RWPE1 (cell line): ENCODE measurements around the gene CPA1.

Experiments used
- CTCF ChIA-PET: fragments of 350-600 bp; sonication (Branson Sonifier 250); formaldehyde crosslinking; extraction: SDS; loops from one replicate; lab custom pipeline; 2021; lab: Yijun Ruan, JAX
- POLR2A ChIA-PET: fragments of 400-600 bp; formaldehyde crosslinking; extraction: SDS; loops from one replicate; lab custom pipeline; 2020; ENCODE audit warnings: antibody characterized with exemption; ENCODE audit not compliant: low non-redundant PET; lab: Yijun Ruan, JAX
- DNase-seq: peaks from one replicate; pipeline ENCODE4 v3.0.0; 2012; ENCODE audit warnings: low spot score
- H3K27ac ChIP-seq: fragments of 450-650 bp; 2 replicates; pipeline ENCODE4 v1.5.1; 2017
- TF ChIP-seq, protein P1 (sequence below): fragments of 450-650 bp; conservative IDR thresholded peaks from 2 replicates; pipeline ENCODE4 v1.5.1; 2017; ENCODE audit warnings: low read depth, mild to moderate bottlenecking

CPA1 gene

GRCh38 chr7:130419658-130420057 is 39.4 kb downstream of the CPA1 start:
- H3K27ac ChIP-seq: no peak overlapping the region
- ChIA-PET CTCF (no interaction called here), POLR2A (no interaction called here)
- DNase-seq: no peak
- TF ChIP-seq, protein P1, sequence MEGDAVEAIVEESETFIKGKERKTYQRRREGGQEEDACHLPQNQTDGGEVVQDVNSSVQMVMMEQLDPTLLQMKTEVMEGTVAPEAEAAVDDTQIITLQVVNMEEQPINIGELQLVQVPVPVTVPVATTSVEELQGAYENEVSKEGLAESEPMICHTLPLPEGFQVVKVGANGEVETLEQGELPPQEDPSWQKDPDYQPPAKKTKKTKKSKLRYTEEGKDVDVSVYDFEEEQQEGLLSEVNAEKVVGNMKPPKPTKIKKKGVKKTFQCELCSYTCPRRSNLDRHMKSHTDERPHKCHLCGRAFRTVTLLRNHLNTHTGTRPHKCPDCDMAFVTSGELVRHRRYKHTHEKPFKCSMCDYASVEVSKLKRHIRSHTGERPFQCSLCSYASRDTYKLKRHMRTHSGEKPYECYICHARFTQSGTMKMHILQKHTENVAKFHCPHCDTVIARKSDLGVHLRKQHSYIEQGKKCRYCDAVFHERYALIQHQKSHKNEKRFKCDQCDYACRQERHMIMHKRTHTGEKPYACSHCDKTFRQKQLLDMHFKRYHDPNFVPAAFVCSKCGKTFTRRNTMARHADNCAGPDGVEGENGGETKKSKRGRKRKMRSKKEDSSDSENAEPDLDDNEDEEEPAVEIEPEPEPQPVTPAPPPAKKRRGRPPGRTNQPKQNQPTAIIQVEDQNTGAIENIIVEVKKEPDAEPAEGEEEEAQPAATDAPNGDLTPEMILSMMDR: no peak

DNA sequence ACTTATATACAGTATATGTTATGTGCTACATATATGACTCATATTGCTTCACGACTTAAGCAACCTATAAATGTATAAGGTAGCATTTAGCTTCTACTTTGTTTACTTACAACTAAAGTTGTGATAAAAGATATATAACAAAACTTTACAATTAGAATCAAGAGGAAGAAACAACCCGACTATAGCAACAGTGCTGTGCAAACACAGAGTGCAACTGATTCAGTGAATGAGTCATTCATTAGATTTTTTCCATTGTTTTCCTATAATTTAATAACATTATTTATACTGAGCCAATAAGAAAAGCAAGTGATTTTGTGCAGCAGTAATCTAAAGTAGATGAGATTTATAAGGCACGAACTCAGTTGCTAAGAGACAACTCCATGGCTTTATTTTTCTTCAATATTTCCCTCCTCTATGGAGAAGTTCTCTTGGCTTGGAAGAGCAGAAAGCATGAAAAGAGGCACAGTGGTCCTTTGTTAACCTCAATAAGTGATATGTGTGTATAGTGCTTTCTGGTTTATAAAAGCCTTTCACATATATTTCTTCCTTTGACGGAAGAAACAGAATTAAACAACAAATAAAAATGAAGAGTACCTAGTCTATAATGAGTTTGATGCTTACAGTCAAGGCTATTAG is 40.8 kb downstream of the CPA1 start:
- TF ChIP-seq, protein P1: no peak
- H3K27ac ChIP-seq: no peak overlapping the region
- no peak for DNase-seq
- ChIA-PET POLR2A (no interaction called here), CTCF (interaction anchor here (0.7 to 0.9 kb wide), 2 partner anchors 20 to 177 kb away, joined by 3 read pairs; partner anchors contain the start of gene CEP41)

- ChIA-PET POLR2A (no interaction called here), CTCF (interaction anchor here (0.7 to 0.9 kb wide), 2 partner anchors 19 to 177 kb away, joined by 3 read pairs; partner anchors contain the start of gene CEP41)
- TF ChIP-seq, protein P1: no peak
- no peak for DNase-seq
- H3K27ac ChIP-seq: no peak overlapping the region
Observed at GRCh38 chr7:130421684-130422083, 41.4 kb downstream of the CPA1 start.

DNA sequence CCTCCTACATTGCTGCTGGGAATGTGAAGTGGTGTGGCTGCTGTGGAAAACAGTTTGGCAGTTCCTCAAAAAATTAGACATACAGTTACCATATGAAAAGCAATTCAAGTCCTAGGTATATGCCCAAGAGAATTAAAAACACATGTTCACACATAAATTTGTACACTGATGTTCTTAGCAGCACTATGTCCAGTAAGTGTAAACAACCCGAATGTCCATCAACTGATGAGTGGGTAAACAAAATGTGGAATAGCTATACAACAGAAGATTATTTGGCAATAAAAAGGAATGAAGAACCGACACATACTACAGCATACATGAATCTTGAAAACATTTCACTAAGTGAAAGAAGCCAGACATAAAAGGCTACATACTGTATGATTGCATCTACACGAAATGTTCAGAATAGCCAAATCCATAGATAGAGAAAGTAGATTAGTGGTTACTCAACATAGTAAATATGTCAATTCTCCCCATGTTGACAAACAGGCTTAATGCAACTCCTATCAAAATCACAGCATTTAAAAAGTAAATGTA is 43.3 kb downstream of the CPA1 start:
- POLR2A ChIA-PET: no interaction called here
- TF ChIP-seq, protein P1: no peak
- CTCF ChIA-PET: no interaction called here
- DNase-seq: no peak
- no peak overlapping the region for H3K27ac ChIP-seq

DNA sequence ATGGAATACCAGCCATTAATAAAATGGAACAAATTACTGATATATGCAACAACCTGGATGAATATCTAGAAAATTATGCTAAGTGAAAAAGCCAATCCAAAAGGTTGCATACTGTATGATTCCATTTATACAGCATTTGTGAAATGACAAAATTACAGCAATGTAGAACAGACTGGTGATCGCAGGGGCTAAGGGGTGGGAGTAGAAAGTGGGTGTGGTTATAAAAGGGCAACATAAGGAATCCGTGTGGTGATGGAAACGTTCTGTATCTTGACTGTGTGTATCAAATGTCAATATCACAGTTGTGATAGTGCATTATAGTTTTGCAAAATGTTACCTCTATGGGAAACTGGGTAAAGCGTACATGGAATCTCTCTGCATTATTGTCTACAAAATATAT is 45.5 kb downstream of the CPA1 start:
- TF ChIP-seq, protein P1: no peak
- CTCF ChIA-PET: no interaction called here
- no peak for DNase-seq
- POLR2A ChIA-PET: no interaction called here
- no peak overlapping the region for H3K27ac ChIP-seq

GRCh38 chr7:130426564-130426963 is 46.3 kb downstream of the CPA1 start:
- TF ChIP-seq, protein P1: no peak
- POLR2A ChIA-PET: no interaction called here
- CTCF ChIA-PET: no interaction called here
- no peak overlapping the region for H3K27ac ChIP-seq
- DNase-seq: no peak
